WTC11 (cell line): ENCODE data around the gene DUSP9.

Experiments used
- ATF3 ChIP-seq: sonication (generic); formaldehyde crosslinking; conservative IDR thresholded peaks from 2 replicates; pipeline ENCODE4 v1.8.1; 2022; ENCODE audit warnings: mild to moderate bottlenecking, missing genetic modification reagents
- CTCF ChIP-seq: fragments of 200-600 bp; IDR thresholded peaks from 2 replicates; pipeline ENCODE4 v1.8.0; 2022; ENCODE audit warnings: antibody characterized with exemption
- ETV6 ChIP-seq: sonication (generic); formaldehyde crosslinking; IDR thresholded peaks from 2 replicates; pipeline ENCODE4 v1.8.1; 2022; ENCODE audit warnings: mild to moderate bottlenecking, missing genetic modification reagents
- HMGXB4 ChIP-seq: sonication (generic); formaldehyde crosslinking; IDR thresholded peaks from 2 replicates; pipeline ENCODE4 v1.8.1; 2023; ENCODE audit warnings: mild to moderate bottlenecking, moderate library complexity, missing genetic modification reagents
- KAT7 ChIP-seq: sonication (generic); formaldehyde crosslinking; IDR thresholded peaks from 2 replicates; pipeline ENCODE4 v1.8.1; 2023; ENCODE audit warnings: missing genetic modification reagents, mild to moderate bottlenecking, borderline replicate concordance
- PRDM15 ChIP-seq: sonication (generic); formaldehyde crosslinking; IDR thresholded peaks from 2 replicates; pipeline ENCODE4 v1.8.0; 2022; ENCODE audit warnings: missing genetic modification reagents
- SMAD3 ChIP-seq: sonication (generic); formaldehyde crosslinking; IDR thresholded peaks from 2 replicates; pipeline ENCODE4 v1.8.0; 2022; ENCODE audit warnings: missing genetic modification reagents, mild to moderate bottlenecking, borderline replicate concordance
- ZNF121 ChIP-seq: sonication (generic); formaldehyde crosslinking; IDR thresholded peaks from 2 replicates; pipeline ENCODE4 v1.8.0; 2023; ENCODE audit warnings: missing genetic modification reagents
- ZSCAN18 ChIP-seq: fragments of 250-450 bp; sonication (Bioruptor Pico); IDR thresholded peaks from 2 replicates; pipeline ENCODE4 v2.1.2; 2022; ENCODE audit warnings: mild to moderate bottlenecking, moderate library complexity
- TF ChIP-seq, protein P1 (sequence below): fragments of 250-450 bp; sonication (Bioruptor Pico); IDR thresholded peaks from 2 replicates; pipeline ENCODE4 v1.9.0; 2021; ENCODE audit warnings: mild to moderate bottlenecking
- TF ChIP-seq, protein P2 (sequence below): sonication (generic); formaldehyde crosslinking; IDR thresholded peaks from 2 replicates; pipeline ENCODE4 v1.8.0; 2023; ENCODE audit warnings: missing genetic modification reagents
- TF ChIP-seq, protein P3 (sequence below): sonication (generic); formaldehyde crosslinking; IDR thresholded peaks from 2 replicates; pipeline ENCODE4 v1.8.0; 2022; ENCODE audit warnings: mild to moderate bottlenecking, missing genetic modification reagents
- TF ChIP-seq, protein P4 (sequence below): sonication (generic); formaldehyde crosslinking; IDR thresholded peaks from 2 replicates; pipeline ENCODE4 v1.8.0; 2022; ENCODE audit warnings: mild to moderate bottlenecking, missing genetic modification reagents
- TF ChIP-seq, protein P5 (sequence below): sonication (generic); formaldehyde crosslinking; IDR thresholded peaks from 2 replicates; pipeline ENCODE4 v1.8.0; 2022; ENCODE audit warnings: mild to moderate bottlenecking, missing genetic modification reagents

- TF ChIP-seq, protein P1, sequence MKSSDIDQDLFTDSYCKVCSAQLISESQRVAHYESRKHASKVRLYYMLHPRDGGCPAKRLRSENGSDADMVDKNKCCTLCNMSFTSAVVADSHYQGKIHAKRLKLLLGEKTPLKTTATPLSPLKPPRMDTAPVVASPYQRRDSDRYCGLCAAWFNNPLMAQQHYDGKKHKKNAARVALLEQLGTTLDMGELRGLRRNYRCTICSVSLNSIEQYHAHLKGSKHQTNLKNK (CRISPR knock-in tag) = no peak
- TF ChIP-seq, protein P2, sequence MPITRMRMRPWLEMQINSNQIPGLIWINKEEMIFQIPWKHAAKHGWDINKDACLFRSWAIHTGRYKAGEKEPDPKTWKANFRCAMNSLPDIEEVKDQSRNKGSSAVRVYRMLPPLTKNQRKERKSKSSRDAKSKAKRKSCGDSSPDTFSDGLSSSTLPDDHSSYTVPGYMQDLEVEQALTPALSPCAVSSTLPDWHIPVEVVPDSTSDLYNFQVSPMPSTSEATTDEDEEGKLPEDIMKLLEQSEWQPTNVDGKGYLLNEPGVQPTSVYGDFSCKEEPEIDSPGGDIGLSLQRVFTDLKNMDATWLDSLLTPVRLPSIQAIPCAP (CRISPR knock-in tag) = no peak
- TF ChIP-seq ZSCAN18 (CRISPR knock-in tag) = no peak
- TF ChIP-seq CTCF = no peak
- no peak for TF ChIP-seq ATF3
- TF ChIP-seq, protein P3, sequence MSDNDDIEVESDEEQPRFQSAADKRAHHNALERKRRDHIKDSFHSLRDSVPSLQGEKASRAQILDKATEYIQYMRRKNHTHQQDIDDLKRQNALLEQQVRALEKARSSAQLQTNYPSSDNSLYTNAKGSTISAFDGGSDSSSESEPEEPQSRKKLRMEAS (CRISPR knock-in tag) = no peak
- TF ChIP-seq ETV6 (CRISPR knock-in tag) = no peak
- no peak for TF ChIP-seq ZNF121
- TF ChIP-seq PRDM15 = no peak
- no peak for TF ChIP-seq HMGXB4 (CRISPR knock-in tag)
- TF ChIP-seq, protein P4, sequence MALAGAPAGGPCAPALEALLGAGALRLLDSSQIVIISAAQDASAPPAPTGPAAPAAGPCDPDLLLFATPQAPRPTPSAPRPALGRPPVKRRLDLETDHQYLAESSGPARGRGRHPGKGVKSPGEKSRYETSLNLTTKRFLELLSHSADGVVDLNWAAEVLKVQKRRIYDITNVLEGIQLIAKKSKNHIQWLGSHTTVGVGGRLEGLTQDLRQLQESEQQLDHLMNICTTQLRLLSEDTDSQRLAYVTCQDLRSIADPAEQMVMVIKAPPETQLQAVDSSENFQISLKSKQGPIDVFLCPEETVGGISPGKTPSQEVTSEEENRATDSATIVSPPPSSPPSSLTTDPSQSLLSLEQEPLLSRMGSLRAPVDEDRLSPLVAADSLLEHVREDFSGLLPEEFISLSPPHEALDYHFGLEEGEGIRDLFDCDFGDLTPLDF (CRISPR knock-in tag) = no peak
- TF ChIP-seq, protein P5, sequence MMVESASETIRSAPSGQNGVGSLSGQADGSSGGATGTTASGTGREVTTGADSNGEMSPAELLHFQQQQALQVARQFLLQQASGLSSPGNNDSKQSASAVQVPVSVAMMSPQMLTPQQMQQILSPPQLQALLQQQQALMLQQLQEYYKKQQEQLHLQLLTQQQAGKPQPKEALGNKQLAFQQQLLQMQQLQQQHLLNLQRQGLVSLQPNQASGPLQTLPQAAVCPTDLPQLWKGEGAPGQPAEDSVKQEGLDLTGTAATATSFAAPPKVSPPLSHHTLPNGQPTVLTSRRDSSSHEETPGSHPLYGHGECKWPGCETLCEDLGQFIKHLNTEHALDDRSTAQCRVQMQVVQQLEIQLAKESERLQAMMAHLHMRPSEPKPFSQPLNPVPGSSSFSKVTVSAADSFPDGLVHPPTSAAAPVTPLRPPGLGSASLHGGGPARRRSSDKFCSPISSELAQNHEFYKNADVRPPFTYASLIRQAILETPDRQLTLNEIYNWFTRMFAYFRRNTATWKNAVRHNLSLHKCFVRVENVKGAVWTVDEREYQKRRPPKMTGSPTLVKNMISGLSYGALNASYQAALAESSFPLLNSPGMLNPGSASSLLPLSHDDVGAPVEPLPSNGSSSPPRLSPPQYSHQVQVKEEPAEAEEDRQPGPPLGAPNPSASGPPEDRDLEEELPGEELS = no peak
- TF ChIP-seq SMAD3 (CRISPR knock-in tag) = no peak
- no peak for TF ChIP-seq KAT7 (CRISPR knock-in tag)
Measured at GRCh38 chrX:153614818-153615217, 32.2 kb upstream of the DUSP9 start.
